Regular cardiac myocyte (primary cell): ENCODE data around the gene PARD3. TPM values are rescaled to one million over a fixed set of nuclear protein-coding genes. Genes with fewer than 3 reads are reported as not detected.

Experiments
- total RNA-seq: library from RNA; depleted of rRNA; stranded (reverse); fragments of >200 nt; gene quantifications from 2 replicates; pipeline ENCODE4 v1.2.3, GENCODE V29; 2014

The PARD3 gene
- total RNA-seq: 53.7 and 67.1 TPM in 2 replicates

DNA sequence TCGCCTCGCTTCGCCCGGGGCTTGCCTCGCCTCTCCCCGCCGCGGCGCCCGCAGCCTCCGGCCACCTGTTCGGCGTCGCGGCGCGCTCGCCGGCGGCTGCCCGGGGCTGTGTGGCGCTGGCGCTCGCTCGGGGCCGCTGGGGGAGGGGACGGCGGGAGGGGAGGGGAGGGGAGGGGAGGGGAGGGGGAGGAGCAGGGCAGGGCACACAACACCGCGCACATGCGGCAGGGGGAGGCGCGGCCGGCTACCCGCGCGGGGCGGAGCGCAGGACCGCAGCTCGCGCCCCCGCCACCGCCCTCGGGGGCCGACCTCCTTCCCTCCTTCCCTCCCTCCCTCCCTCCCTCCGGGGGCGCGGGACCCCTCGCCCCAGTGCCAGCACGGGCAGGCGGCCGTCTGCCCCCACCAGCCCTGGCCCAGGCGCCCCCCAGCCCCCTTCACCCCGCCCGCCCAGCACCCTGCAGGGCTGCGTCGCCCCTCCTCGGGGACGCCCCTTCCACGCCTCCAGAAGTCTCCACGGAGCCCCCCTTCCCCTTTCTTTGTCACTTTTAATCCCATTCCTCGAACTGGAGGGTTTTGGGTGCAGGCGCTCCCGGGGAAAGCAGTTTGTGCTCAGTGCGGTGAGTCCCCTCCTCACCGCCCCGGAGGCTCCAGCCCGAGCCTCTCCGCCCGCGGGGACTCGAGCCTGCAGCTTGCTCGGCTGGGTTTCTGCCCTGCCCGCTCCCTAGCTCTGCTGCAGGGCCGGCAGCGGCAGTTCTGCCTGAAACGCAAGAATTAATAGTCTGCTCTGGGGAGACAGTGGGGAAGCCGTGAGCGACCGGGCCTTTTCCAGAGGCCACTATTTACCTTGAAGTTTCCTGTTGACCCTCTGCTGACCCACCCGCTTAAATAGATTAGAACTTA lies at the start of gene PARD3:
Gene PARD3 (minus strand): TSS at position 112 of the 900 bp plus-strand sequence. CDS start 301 bp downstream, outside the sequence.

